Hematopoietic multipotent progenitor cell treated with erythropoietin and hydrocortisone succinate and interleukin-3 and kit ligand, for 17 days (in vitro differentiated cells): ENCODE data around the gene REV1.
A peak's percentile ranks its signal among the peaks of the same experiment; 100 is the strongest.
"Not testable (repeated sequence)": the region's sequence is repeated elsewhere in the genome, so short reads cannot be mapped to it uniquely, and the experiment has no call there.

Experiments used
- DNase-seq: peaks from one replicate; pipeline ENCODE4 v3.0.0-alpha.2; 2015; ENCODE audit warnings: low spot score

REV1 gene

DNA sequence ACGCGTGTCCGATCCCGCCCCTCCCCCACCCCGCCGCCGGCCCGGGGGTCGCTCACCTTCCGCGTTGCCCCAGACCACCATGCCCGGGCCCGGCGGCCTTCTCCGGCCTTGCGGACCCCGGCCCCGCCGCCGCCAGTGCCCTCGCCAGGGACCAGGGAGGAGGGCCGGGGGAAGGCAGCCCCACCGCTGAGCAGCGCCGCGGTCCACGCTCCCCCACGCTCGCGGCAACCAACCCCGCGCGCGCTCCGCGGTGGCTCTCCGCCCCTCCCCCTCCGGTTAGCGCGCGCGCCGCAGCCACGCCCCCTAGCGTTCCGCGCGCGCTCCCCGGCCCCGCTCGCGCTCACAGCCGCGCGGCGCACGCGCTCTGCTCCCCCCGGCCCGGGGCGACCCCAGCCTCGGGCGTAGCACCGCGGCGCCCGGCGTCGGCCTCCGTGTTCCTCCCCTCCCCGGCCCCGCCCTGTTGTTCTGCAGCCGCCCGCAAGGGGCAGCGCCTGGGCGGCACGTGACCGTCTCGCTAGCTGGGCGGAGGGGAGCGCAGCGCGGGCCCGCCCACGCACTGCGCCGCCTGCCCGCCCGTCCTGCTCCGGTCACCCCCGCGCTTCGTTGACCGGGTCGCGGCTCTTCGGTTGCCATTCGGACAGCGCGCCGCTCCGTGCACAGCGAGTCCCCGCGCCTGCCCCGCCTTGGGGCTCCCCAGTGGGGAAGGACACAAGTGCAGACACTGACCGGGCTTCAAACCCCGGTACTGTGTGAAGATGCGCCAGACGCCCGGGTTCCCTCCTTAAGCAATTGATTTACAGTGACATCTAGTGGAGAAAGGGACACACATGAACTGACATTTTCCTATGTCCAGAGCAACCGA is at the start of gene REV1:
Gene REV1 (minus strand): TSS at position 257 of the 862 bp plus-strand sequence. CDS start 25,042 bp downstream, outside the sequence.
- peak; percentile 92 for DNase-seq

DNA sequence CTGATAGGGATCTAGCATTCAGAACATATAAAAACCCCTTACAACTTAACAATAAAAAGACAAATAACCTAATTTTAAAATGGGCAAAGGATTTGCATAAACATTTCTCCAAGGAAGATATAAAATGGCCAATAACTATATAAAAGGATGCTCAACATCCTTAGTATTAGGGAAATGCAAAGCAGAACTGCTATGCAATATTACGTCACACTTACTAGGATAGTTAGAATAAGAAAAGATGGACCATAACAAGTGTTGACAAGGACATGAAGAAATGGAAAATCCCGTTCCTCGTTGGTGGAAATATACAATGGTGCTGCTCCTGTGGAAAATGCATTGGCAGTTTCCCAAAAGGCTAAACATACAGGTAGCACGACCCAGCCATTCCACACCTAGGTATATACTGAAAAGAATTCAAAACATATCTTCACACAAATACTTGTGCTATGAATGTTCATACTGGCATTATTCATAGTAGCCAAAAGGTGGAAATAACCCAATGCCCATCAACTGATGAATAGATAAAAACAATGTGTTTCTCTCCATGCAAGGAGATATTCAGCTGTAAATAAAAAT is 48.2 kb upstream of the REV1 start:
- DNase-seq, result no peak

DNA sequence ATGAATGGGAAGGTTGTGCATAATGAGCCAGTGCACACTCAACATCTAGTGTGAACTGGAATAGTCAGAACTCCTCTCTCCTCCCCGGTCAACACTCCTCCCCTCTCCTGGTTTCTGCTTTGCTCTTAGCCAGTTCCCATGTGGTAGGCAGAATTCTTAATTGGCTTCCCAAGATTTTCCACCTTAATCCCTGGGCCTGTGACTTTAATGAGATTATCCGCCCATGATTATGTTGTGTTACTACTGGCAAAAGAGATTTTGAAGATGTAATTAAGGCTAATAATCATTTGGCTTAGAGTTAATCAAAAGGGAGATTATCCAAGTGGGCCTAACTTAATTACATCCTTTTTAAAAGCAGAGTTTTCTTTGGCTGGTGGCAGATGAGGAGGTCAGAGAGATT is 34.2 kb upstream of the REV1 start:
- no peak for DNase-seq

DNA sequence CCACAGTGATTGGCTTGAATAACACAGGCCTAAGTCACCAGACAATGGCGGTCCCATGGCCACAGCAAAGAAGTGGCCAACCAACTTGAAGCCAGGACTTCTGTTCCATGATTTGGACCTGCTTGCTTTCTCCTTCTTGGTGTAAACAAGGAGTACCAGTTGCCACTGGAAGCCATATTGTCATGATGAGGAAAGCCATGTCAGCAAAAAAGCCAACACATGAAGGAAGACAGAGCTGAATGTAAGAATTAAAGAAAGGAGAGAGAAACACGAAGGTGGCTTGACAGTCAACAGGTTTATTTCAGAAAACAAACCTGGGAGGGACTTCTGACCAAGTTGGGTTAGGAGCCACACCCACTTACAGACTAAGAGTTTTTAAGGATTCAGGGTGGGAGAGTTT is 32.3 kb upstream of the REV1 start:
- DNase-seq, result no peak

DNA sequence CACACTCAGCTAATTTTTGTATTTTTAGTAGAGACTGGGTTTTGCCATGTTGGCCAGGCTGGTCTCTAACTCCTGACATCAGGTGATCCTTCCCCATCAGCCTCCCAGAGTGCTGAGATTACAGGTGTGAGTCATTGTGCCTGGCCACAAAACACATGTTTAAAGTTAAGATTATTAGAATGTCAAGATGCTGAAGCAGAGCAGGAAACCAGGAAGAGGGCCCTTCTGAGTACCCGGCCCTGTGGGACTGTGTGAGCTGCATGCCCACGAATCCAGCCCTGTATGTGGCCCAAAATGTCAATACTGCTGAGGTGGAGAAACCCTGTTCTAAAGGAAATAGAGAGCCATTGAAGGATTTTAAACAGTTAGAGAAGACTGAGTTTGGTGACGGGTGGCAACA is 31.0 kb upstream of the REV1 start:
- no peak for DNase-seq

DNA sequence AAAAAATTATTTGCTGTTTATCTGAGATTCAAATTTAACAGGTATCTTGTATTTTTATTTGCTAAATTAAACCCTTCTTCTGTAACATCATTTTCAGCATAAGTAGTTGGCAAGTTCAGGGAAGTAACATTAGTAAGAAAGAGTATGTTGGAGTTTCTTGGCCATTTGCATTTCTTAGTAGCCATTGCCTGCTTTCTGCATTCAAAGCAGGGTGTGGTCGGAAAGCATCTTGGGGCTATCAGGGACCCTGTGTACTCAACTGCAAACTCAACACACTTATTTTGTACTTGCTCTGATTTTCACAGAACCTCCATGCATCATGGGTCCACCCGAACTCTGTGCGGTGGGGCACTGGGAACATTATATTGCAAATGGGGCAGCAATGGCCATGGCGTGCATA is 30.4 kb upstream of the REV1 start:
- no peak for DNase-seq

DNA sequence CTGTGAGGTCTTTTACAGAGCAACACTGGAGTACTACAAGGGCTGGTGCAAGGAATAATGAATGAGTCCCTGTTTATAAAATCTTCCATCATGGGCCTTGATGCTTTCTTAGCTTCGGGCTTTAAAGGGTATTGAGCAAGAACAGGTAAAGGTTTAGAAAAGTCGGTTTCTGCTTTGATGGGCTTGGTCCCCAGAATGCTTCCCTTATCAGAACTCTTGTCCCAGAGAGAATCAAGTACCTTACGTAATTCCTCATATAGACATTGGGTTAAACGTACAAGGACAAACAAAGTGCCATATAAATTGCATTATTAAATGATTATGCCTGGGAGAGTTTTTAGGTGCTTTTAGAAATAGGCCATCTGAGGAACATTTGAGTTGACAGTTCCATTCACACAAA is 24.5 kb upstream of the REV1 start:
- no peak for DNase-seq

DNA sequence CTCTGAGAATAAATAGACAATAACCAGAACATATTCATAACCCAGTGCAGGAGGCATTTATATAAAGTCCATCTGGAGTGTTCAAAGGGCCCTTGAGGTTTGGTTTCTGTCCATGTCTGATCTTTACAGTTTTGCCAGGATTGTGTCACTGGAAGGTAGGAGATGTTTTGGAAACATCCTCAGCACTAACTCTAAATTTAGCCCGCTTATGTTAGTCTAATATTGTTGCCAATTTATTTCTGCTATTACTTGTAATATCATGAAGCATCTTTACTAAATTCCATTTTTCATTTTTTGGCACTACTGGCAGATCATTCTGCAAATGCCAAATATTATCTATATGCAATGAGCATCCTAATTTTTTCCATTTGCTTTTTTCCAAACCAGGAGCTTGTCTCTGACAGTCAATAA is 22.4 kb upstream of the REV1 start:
- no peak for DNase-seq

DNA sequence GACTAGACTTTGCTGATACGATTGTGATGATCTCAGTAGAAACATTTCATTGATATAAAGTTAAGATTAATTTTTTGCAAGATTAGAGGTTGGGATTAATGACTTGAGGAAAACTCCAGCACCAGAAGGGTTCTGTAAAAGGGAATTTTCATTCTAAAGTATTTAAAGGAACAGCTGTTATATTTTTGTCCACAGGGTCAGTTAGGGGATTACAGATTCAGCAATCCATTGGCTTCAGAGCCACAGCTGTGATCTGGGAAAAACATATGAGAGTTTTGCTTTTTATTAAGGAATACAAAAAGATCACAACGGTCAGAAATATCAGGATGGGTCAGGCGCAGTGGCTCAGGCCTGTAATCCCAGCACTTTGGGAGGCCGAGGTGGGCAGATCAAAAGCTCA is 19.6 kb upstream of the REV1 start:
- DNase-seq, result no peak

DNA sequence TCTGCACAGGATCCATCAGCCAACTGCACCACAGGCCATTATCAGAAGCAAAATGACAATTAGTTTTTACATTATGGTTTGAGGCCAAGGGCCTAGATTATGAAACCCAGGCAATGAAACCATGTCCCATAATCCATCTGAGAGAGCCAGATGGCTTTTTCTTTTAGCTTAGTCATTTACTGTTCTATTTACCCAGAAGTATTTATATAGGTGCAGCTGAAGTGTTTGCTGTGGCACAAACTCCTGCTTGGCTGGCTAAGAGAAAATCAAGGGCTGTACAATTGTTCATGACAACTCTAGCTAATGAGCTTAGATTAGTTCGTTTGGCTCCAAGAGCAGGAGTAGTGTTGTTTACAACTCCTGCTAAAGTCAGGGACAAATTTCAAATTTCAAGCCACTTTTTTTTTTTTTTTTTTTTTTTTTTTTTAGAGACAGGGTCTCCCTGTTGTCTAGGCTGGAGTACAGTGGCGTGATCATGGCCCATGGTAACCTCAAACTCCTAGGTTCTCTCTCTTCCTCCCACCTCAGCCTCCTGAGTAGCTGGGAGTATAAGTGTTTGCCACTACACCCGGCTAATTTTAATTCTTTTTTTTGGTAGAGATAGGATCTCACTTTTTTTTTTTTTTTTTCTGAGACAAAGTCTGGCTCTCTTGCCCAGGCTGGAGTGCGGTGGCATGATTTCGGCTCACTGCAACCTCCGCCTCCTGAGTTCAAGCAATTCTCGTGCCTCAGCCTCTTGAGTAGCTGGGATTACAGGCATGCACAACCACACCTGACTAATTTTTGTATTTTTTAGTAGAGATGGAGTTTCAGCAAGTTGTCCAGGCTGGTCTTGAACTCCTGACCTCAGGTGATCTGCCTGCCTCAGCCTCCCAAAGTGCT is 18.4 kb upstream of the REV1 start:
- DNase-seq, result no peak

DNA sequence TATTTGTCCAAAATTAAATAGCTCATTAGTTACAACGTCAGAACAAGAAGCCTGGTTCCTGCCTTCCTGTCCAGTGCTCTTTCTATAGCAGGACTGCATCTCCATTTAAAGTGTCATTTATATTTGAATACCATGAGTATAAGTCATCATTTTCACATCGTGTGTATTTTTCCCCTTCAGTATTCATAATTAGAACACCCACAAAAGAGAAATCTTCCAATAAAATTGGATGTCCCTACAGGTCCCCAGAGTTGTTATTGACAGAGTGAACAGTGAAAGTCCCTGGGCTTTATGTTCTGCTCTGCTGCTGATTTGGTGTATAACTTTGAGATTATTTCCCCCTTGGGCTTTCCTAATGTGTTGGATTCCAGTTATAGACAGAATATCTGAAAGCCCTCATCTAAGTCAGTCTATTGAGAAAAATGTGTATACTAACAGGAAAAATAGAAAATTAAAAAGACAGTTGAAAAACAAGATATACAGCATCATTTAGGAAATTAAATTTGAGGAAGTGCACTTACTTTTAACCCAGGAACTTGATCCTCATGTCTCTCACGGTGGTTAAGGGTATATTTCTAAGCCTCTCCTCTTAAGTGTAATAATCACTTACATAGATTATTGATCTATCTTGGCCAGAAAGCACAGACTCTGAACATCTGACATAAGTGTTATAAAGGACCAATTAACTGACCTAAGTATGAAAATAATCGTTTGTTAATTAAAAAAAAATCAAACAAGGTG is 15.2 kb upstream of the REV1 start:
- no peak for DNase-seq

DNA sequence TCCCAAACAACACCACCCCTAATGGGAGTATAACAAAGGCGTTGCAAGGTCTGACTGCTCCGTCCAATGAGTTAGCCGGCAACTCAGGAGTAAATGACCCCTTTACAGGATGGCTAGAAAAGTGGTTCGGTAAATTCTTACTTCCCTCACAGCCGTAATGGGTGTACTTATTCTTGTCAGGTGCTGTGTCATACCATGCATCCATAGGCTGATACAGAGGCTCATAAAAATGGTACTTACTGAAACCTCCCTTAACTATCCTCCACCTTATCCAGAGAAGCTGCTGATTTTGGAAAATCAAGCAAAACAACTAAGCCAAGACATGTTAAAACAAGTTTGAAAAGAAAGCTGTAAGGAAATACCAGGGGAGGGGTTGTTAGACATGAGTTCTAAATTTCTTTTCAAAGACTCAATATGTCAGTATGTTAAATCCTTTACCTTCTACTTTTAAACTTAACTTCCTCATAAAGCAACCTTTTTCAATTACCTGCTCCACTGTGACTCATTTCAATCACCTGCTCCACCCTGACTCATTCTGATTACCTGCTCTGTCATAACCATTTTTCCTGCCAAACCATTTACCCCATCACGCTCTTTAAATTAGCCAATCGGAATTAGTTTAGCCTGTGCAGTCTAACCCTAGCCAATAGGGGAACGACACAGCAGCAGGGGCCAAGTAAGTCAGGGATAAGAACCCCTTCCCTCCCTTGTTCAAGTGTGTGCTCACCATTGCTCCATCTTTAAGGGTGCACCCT is 14.0 kb upstream of the REV1 start:
- not testable (repeated sequence) for DNase-seq

DNA sequence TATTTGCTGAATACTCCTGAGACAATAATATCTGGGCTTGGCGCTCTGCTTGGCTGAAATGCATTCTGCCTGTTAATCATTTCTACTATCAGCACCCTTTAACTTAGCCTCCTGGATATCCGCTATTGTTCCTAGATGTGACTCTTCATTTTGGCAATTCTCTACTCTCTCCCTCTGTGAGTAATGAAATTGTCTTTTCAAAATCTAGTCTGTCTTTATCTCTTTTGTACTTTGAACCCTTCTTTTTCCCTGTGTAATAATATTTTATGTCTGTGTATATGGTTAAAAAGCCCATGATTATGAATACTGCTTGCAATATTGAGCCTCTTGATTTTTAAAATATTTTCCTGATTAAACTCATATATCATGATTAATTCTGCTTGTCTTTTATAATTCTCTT is 6.2 kb upstream of the REV1 start:
- no peak for DNase-seq

DNA sequence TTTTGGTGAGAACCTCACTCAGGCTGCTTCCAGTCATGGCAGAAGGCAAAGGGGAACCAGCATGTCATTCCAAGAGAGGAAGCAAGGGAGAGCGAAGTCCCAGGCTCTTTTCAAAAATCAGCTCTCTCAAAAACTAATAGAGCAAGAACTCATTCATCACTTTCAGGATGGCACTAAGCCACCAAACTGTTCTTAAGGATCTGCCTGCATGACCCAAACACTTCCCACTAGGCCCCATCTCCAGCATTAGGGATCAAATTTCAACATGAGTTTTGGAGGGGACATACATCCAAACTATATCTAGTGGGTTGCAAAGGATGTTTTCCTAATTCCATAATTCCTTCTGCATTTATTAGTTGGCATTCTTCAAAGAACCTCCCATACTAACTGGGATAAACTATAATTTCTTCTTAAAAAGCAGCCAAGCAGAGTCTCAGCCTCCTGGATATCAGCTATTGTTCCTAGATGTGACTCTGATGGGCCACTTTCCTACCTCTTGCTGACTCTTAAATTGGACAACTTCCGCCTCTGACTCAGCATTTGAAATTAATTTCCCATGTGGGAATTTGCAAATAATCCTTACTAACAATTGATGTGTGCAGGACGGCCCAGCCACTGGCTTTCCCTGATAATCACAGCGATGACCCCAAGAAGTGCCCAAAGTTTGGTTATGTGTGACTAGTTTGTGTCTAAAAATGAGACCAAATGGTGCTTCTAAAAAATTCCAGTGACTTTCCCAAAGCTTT is 5.5 kb upstream of the REV1 start:
- DNase-seq, result no peak

DNA sequence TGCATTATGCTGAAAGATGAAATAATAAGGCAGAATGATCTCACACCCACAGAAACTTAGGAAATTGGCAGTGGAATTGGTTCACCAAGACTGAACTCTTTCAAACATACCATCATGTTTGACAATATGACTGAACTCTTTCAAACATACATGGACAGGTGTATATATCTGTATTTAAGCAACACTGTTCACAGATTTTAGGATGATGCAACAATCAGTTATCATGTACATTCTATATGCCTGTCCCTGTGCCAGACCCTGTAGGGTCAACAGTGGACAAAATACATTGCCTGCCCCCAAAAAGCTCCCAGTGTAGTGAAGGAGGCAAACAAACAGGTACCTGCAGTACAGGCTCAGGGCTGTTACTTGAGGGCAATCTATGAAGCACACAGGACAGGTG is 2.9 kb upstream of the REV1 start:
- DNase-seq, result no peak

DNA sequence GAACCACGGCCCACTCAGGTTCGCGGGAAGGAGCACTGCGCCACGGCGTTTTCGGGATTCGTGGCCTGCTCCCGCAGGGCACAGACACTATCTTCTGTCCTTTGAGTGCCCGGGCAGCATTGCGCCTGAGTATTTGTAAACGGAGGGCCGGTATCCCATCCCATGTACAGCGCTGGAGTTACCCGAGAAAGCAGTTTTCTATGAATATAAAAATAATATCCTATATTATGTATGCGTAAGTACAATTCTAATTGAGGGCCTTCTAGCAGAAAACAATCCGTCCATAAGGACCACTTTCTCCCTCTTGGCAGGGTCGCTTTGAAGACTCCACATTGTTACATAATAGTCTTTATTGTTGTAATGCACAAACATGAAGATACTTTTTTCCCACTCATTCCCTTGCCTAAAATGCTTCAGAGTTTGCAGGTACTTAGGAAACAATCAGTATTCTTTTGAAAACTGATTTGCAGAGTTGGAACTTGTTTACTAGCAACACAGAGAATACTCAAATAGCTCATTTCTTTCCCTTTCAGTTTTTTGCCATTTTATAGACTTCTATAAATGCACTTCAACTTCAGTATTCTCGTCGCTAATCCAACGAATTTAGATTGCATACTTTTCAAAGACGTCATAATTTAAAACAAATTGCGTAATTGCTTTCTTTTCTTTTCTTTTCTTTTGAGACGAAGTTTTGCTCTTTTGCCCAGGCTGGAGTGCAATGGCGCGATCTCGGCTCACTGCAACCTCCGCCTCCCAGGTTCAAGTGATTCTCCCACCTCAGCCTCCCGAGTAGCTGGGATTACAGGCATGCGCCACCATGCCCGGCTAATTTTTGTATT is 1.0 kb upstream of the REV1 start:
- peak; percentile 16 for DNase-seq

DNA sequence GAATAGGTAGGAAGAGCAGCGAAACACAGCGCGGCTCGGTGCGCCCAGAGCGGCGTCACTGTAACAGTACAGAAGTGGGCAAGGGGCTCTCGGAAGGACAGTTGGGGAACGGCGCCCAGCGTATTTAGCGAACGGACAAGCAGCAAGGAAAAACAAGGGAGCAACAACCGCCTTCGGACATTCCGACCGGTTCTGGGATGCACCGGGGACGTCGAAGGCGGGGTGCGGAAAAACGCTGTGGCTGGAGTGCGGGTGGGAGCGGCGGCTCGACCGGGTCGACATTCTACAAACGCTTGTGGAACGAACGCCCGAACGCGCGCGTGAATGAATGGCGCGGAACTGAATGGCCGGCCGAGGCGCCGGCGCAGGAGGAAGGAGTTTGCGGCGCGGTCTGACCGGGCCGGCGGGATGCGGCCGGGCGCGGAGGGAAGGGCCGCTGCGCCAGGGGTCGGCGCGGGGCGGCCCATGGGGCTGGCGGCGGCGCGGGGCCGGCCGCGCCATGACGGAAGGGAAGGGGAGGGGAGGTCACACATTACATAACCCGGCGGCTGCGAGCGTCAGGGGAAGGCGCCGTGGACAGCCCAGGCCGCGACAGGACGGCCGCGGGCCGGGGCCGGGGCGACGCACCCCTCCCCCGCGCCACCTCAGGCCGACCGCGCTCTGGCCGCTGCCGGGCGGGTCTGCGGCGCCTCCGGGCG is 605 bp downstream of the REV1 start:
- DNase-seq, result peak; percentile 58

DNA sequence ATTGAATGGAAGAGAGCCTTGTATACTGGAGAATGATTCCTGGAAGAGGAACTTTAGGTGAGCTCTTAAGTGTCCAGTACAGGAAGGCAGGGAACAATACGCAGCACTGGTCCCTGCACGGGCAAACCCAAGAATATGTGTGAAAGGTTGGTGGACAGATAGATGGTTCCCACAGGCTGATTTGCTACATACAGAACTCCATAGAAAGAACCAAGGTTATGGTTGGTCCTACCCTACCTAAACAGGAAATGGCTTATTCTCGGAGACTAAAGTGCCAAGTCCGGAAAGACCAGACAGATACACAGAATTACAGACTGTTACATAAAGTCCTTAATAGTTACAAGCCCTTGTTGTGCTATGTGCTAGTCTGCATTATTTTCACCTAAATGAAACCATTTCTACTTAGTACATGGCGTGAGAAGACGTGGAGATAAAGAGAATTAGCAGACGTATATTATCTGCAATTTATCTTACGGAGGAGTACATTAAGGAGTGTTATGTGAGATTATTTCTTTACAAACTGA is 1.2 kb downstream of the REV1 start:
- DNase-seq, result peak; percentile 48

DNA sequence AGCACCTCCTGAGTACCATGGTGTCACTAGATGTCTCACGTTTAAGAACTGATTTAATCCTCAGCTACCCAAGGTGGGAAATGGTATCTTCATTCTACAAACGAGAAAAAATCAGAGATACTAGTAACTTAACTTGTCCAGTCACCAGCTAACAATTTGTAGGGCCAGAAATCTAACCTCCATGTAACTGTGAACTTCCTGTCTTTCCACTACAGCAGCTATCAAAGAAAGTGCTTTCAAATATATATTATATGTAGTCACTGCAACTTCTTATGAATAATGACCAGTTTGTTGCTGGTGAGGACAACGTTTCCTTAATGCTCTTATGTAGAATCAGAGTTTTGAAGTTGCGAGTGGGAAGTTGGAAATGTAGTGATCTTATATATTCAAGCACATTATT is 1.9 kb downstream of the REV1 start:
- DNase-seq, result no peak
